OCI-LY3 (cell line): ENCODE results near the gene ZMYM4.

Experiments used
- CTCF ChIP-seq: fragments of 200-600, 300-600 bp; sonication (generic); IDR thresholded peaks from 2 replicates; pipeline ENCODE4 v1.5.1; 2014; ENCODE audit warnings: antibody characterized with exemption, low read length, low read depth
- EZH2phosphoT487 ChIP-seq: fragments of 200-600 bp; shearing (Covaris generic); IDR thresholded peaks from 2 replicates; pipeline ENCODE4 v1.6.1; 2018; ENCODE audit warnings: antibody characterized with exemption, mixed run types, low read depth

- TF ChIP-seq CTCF: no peak
- no peak for TF ChIP-seq EZH2phosphoT487
These were observed 72.0 kb downstream of the ZMYM4 start for GRCh38 chr1:35340519-35340918.
